Measurements from ENCODE around the gene ARGLU1.

- no peak for TF ChIP-seq CTCF (IDR thresholded peaks at IDR 0.05)
- no peak for TF ChIP-seq TP53 (CRISPR knock-in tag; IDR thresholded peaks at IDR 0.05)
- no peak for TF ChIP-seq ATF6 (CRISPR knock-in tag; IDR thresholded peaks at IDR 0.05)
- TF ChIP-seq, protein P1, sequence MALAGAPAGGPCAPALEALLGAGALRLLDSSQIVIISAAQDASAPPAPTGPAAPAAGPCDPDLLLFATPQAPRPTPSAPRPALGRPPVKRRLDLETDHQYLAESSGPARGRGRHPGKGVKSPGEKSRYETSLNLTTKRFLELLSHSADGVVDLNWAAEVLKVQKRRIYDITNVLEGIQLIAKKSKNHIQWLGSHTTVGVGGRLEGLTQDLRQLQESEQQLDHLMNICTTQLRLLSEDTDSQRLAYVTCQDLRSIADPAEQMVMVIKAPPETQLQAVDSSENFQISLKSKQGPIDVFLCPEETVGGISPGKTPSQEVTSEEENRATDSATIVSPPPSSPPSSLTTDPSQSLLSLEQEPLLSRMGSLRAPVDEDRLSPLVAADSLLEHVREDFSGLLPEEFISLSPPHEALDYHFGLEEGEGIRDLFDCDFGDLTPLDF (CRISPR knock-in tag; IDR thresholded peaks at IDR 0.05) = no peak
- TF ChIP-seq ESRRA (CRISPR knock-in tag; IDR thresholded peaks at IDR 0.05; ENCODE audit: borderline replicate concordance) = no peak
- TF ChIP-seq, protein P2, sequence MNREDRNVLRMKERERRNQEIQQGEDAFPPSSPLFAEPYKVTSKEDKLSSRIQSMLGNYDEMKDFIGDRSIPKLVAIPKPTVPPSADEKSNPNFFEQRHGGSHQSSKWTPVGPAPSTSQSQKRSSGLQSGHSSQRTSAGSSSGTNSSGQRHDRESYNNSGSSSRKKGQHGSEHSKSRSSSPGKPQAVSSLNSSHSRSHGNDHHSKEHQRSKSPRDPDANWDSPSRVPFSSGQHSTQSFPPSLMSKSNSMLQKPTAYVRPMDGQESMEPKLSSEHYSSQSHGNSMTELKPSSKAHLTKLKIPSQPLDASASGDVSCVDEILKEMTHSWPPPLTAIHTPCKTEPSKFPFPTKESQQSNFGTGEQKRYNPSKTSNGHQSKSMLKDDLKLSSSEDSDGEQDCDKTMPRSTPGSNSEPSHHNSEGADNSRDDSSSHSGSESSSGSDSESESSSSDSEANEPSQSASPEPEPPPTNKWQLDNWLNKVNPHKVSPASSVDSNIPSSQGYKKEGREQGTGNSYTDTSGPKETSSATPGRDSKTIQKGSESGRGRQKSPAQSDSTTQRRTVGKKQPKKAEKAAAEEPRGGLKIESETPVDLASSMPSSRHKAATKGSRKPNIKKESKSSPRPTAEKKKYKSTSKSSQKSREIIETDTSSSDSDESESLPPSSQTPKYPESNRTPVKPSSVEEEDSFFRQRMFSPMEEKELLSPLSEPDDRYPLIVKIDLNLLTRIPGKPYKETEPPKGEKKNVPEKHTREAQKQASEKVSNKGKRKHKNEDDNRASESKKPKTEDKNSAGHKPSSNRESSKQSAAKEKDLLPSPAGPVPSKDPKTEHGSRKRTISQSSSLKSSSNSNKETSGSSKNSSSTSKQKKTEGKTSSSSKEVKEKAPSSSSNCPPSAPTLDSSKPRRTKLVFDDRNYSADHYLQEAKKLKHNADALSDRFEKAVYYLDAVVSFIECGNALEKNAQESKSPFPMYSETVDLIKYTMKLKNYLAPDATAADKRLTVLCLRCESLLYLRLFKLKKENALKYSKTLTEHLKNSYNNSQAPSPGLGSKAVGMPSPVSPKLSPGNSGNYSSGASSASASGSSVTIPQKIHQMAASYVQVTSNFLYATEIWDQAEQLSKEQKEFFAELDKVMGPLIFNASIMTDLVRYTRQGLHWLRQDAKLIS (CRISPR knock-in tag; IDR thresholded peaks at IDR 0.05; ENCODE audit: borderline replicate concordance) = no peak
- no peak for TF ChIP-seq IRF2 (CRISPR knock-in tag; IDR thresholded peaks at IDR 0.05; ENCODE audit: borderline replicate concordance, low read depth)
- TF ChIP-seq, protein P3, sequence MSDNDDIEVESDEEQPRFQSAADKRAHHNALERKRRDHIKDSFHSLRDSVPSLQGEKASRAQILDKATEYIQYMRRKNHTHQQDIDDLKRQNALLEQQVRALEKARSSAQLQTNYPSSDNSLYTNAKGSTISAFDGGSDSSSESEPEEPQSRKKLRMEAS (CRISPR knock-in tag; IDR thresholded peaks at IDR 0.05) = no peak
- no peak for TF ChIP-seq ZBTB43 (CRISPR knock-in tag; IDR thresholded peaks at IDR 0.05)
These were observed 43.8 kb downstream of the ARGLU1 start for GRCh38 chr13:106524108-106524507.

Measured in WTC11 (cell line).